ENCODE results near the gene ASTL. TPM values are rescaled to one million over a fixed set of nuclear protein-coding genes. Genes with fewer than 3 reads are reported as not detected.

Gene ASTL
- total RNA-seq, 1 experiment from 2014 or later: 0.79 TPM

DNA sequence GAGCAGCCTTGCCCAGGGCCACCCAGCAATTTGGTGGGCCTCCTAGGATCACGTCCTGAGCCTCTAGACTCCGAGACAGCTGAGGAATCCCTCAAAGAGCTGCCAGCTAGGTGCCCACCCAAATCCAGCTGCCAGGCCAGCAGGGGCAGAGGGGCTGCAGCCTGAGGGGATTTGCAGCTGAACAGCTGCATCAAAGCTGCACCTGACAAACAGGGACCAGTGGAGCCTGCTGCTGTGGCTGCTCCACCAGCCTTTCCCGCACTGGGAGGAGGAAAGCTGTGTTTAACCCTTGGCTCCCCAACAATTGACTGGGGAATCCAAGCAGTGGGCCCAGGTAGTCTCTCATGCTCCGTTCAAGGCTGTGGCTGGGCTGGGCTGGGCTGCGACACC is 30.2 kb downstream of the ASTL start:
- ChIA-PET POLR2A (interaction anchor here (0.6 to 1.2 kb wide), 3 partner anchors 9 to 17 kb away, joined by 3 read pairs; no protein-coding TSS in a partner anchor), CTCF (interaction anchor here (1.0 to 3.2 kb wide), 10 partner anchors 8 to 116 kb away, joined by 3 to 28 read pairs (median 4); partner anchors contain the start of gene ASTL)
- Mint-ChIP-seq H3K27me3 (ENCODE audit: low read depth) (no peaks in the 10 kb centered on the region; the same call in 1 of the 2 replicates), H3K4me1 (peaks cover 28% of the 10 kb centered on the region), H3K9me3 (peaks cover 11% of the 10 kb centered on the region), H3K4me3 (no peak overlapping the region), H3K36me3 (peaks cover 4% of the 10 kb centered on the region; the same call in 1 of the 2 replicates), H3K27ac (no peak overlapping the region)
- peak; percentile 38 for DNase-seq (ENCODE audit: low spot score)
- peak; percentile 55 for ATAC-seq
- TF ChIP-seq ESRRA (CRISPR knock-in tag; IDR thresholded peaks at IDR 0.05; ENCODE audit: borderline replicate concordance) (no peak), ZNF121 (CRISPR knock-in tag; IDR thresholded peaks at IDR 0.05) (peak; percentile 75)

DNA sequence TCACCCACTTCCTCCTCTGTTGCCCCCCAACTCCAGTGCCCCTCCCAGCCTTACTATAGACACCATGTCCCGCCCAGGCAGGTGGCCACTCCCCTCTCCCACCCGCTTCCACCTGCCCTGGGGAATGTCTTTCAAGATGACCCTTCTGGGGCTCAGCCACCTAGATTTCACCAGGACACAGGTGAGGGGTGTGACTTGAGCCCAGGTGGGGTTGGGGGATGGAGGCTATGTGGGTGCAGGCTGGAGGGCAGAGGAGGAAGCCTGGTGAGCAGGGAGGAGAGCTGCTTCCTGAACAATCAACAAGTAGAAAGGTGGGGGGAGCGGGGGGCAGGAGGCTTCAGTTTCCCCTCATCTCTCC is 30.6 kb downstream of the ASTL start:
- Mint-ChIP-seq H3K36me3 (peaks cover 4% of the 10 kb centered on the region; the same call in 1 of the 2 replicates), H3K27me3 (ENCODE audit: low read depth) (no peaks in the 10 kb centered on the region; the same call in 1 of the 2 replicates), H3K27ac (no peak overlapping the region), H3K4me1 (peaks cover 28% of the 10 kb centered on the region), H3K4me3 (no peak overlapping the region), H3K9me3 (peaks cover 11% of the 10 kb centered on the region)
- POLR2A ChIA-PET: interaction anchor here (0.6 to 1.2 kb wide), 3 partner anchors 9 to 16 kb away, joined by 3 read pairs; no protein-coding TSS in a partner anchor
- DNase-seq (ENCODE audit: low spot score) (peak; percentile 9), ATAC-seq (no peak)
- CTCF ChIA-PET: interaction anchor here (1.0 to 3.2 kb wide), 6 partner anchors 7 to 85 kb away, joined by 3 to 28 read pairs (median 9); partner anchors contain the start of gene ASTL
- TF ChIP-seq, protein P1, sequence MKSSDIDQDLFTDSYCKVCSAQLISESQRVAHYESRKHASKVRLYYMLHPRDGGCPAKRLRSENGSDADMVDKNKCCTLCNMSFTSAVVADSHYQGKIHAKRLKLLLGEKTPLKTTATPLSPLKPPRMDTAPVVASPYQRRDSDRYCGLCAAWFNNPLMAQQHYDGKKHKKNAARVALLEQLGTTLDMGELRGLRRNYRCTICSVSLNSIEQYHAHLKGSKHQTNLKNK (CRISPR knock-in tag; IDR thresholded peaks at IDR 0.05): no peak
- peak; percentile 10; the same call in 1 of the 2 replicates for TF ChIP-seq FOXP1 (CRISPR knock-in tag; IDR thresholded peaks at IDR 0.05; ENCODE audit: borderline replicate concordance)

DNA sequence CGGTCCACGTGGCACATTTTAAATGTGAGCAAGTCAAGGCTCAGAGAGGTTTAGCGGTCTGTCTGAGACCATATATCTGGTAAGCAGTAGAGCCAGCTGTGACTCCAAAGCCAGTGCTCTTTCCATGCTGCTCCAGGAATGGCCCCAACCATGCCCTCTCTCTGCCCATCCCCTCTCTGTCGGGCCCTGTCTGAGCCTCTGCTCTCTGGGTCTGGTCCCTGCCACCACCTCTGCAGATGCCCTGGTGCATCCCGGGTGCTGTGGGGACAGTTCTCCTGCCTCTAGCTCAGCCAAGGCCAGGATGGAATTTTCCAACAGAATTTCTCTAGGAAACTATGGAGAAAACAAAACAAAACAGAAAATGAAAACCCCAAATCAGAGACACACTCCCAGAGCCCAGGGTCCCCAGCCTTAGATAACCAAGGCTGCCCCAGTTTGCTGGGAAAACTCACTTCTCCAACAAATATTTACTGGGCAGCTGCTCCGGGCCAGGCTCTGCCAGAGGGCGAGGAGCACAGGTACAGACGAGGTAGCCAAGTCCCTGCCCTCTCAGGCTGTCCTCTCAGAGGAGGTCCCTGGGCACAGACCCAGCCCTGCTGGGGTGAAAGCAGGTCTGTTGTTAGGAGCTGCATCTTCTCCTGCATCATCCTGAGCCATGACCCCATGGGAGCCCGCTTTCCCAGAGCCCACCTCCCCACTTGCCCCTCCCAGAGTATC is 31.2 kb downstream of the ASTL start:
- peaks cover 4% of the 10 kb centered on the region; the same call in 1 of the 2 replicates for H3K36me3 Mint-ChIP-seq
- peaks cover 11% of the 10 kb centered on the region for H3K9me3 Mint-ChIP-seq
- TF ChIP-seq TEAD1 (CRISPR knock-in tag; IDR thresholded peaks at IDR 0.05) (no peak), ESRRA (CRISPR knock-in tag; IDR thresholded peaks at IDR 0.05; ENCODE audit: borderline replicate concordance) (no peak), NFE2L1 (CRISPR knock-in tag; IDR thresholded peaks at IDR 0.05) (no peak), JUN (CRISPR knock-in tag; IDR thresholded peaks at IDR 0.05) (no peak), ZNF219 (CRISPR knock-in tag; IDR thresholded peaks at IDR 0.05; ENCODE audit: borderline replicate concordance) (no peak), TEAD4 (CRISPR knock-in tag; IDR thresholded peaks at IDR 0.05) (no peak), JAZF1 (CRISPR knock-in tag; IDR thresholded peaks at IDR 0.05) (no peak), HMGA2 (CRISPR knock-in tag; IDR thresholded peaks at IDR 0.05) (no peak), FOXP1 (CRISPR knock-in tag; IDR thresholded peaks at IDR 0.05; ENCODE audit: borderline replicate concordance) (no peak), RORB (CRISPR knock-in tag; IDR thresholded peaks at IDR 0.05) (no peak), ZNF396 (CRISPR knock-in tag; IDR thresholded peaks at IDR 0.05; ENCODE audit: borderline replicate concordance) (no peak)
- TF ChIP-seq, protein P2, sequence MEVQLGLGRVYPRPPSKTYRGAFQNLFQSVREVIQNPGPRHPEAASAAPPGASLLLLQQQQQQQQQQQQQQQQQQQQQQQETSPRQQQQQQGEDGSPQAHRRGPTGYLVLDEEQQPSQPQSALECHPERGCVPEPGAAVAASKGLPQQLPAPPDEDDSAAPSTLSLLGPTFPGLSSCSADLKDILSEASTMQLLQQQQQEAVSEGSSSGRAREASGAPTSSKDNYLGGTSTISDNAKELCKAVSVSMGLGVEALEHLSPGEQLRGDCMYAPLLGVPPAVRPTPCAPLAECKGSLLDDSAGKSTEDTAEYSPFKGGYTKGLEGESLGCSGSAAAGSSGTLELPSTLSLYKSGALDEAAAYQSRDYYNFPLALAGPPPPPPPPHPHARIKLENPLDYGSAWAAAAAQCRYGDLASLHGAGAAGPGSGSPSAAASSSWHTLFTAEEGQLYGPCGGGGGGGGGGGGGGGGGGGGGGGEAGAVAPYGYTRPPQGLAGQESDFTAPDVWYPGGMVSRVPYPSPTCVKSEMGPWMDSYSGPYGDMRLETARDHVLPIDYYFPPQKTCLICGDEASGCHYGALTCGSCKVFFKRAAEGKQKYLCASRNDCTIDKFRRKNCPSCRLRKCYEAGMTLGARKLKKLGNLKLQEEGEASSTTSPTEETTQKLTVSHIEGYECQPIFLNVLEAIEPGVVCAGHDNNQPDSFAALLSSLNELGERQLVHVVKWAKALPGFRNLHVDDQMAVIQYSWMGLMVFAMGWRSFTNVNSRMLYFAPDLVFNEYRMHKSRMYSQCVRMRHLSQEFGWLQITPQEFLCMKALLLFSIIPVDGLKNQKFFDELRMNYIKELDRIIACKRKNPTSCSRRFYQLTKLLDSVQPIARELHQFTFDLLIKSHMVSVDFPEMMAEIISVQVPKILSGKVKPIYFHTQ (CRISPR knock-in tag; IDR thresholded peaks at IDR 0.05): no peak
- TF ChIP-seq, protein P3, sequence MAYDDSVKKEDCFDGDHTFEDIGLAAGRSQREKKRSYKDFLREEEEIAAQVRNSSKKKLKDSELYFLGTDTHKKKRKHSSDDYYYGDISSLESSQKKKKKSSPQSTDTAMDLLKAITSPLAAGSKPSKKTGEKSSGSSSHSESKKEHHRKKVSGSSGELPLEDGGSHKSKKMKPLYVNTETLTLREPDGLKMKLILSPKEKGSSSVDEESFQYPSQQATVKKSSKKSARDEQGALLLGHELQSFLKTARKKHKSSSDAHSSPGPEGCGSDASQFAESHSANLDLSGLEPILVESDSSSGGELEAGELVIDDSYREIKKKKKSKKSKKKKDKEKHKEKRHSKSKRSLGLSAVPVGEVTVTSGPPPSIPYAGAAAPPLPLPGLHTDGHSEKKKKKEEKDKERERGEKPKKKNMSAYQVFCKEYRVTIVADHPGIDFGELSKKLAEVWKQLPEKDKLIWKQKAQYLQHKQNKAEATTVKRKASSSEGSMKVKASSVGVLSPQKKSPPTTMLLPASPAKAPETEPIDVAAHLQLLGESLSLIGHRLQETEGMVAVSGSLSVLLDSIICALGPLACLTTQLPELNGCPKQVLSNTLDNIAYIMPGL (CRISPR knock-in tag; IDR thresholded peaks at IDR 0.05): no peak
- no peaks in the 10 kb centered on the region; the same call in 1 of the 2 replicates for H3K27me3 Mint-ChIP-seq (ENCODE audit: low read depth)
- ATAC-seq (no peak), DNase-seq (ENCODE audit: low spot score) (peak; percentile 8)
- no peak overlapping the region for H3K27ac Mint-ChIP-seq
- H3K4me1 Mint-ChIP-seq: peaks cover 26% of the 10 kb centered on the region
- H3K4me3 Mint-ChIP-seq: no peak overlapping the region
- POLR2A ChIA-PET: no interaction called here
- CTCF ChIA-PET: interaction anchor here (2.8 to 3.2 kb wide), 2 partner anchors 10 to 67 kb away, joined by 14 to 28 read pairs; no protein-coding TSS in a partner anchor
